Stimulated activated CD4-positive, alpha-beta T cell treated with anti-CD3 and anti-CD28 coated beads, Interleukin-4, amount 100 ng/mL, for 48 hours (primary cell): ENCODE results near the gene RIN1.
"Not testable (repeated sequence)": the region's sequence is repeated elsewhere in the genome, so short reads cannot be mapped to it uniquely, and the experiment has no call there.

Experiments
- DNase-seq, 2 donors: peaks; one replicate each; pipeline ENCODE4 v3.0.0-alpha.2; 2020; ENCODE audit warnings: low read depth in 2 of 2

RIN1 gene

GRCh38 chr11:66320289-66320688 lies 15.9 kb downstream of the RIN1 start:
- not testable (repeated sequence) for DNase-seq

DNA sequence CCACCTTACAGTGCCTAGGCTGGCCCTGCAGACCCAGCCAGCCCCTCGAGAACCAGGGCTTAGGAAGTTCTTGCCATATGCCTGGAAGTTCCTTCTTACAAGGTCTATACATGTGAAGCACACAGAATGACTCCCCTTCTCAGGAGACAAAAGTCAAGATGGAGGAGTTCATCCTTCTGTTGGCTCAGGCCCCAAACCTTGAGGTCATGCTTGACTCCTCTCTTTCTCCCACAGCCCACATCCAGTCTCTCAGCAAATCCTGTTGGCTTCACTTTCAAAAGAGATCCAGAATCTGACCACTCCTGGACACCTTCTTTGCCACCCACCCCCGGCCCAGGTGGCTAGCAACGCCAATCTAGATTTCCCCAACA lies 17.6 kb downstream of the RIN1 start:
- DNase-seq, result no peak

- no peak for DNase-seq
Measured at GRCh38 chr11:66317723-66318599, 18.3 kb downstream of the RIN1 start.

DNA sequence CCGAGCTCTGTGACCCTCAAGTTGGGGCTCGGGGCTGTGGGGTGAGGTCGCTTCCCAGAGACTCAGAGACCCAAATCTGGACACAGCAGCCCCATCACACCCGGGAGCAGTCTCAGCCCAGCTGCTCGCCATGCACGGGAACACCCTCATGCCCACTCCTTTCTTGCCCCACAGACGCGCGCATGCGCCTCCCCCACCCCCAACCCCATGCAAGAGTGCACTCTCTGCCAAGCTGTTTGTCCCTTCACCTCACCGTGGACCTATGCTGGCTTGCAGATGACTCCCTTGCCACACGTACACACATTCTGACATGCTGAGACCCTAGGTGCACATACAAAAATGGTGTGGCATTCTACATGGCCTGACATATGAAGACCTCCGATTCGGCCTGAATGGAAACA lies 18.9 kb downstream of the RIN1 start:
- no peak for DNase-seq

DNA sequence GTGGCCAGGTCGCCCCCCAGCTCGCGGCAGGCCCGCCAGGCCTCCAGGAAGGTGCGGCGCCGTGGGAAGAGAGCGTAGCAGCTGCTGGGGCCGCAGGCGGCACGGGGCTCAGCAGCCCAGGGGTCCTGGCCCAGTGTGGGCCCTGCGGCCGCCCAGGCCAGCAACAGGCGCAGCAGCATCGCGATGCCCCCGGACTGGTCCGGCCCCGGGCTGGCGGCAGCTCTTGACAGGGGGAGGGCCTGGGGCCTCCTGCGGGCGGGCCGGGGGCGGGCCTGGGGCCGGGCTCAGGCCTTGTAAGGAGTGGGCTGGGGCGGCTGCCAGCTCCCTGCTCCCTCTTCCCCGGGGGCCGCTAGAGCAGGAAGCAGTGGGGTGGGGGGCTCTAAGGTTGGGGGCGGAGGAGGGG lies 19.4 kb downstream of the RIN1 start, which contains the start of gene CD248:
CD248 (minus strand) TSS at position 196 of the 403 bp plus-strand sequence; CDS start at position 179, 17 bp downstream.
- no peak for DNase-seq

- DNase-seq, result no peak
Measured at GRCh38 chr11:66315921-66316811, 20.1 kb downstream of the RIN1 start.

- DNase-seq, result no peak
Measured at GRCh38 chr11:66315498-66315885, 20.7 kb downstream of the RIN1 start.

DNA sequence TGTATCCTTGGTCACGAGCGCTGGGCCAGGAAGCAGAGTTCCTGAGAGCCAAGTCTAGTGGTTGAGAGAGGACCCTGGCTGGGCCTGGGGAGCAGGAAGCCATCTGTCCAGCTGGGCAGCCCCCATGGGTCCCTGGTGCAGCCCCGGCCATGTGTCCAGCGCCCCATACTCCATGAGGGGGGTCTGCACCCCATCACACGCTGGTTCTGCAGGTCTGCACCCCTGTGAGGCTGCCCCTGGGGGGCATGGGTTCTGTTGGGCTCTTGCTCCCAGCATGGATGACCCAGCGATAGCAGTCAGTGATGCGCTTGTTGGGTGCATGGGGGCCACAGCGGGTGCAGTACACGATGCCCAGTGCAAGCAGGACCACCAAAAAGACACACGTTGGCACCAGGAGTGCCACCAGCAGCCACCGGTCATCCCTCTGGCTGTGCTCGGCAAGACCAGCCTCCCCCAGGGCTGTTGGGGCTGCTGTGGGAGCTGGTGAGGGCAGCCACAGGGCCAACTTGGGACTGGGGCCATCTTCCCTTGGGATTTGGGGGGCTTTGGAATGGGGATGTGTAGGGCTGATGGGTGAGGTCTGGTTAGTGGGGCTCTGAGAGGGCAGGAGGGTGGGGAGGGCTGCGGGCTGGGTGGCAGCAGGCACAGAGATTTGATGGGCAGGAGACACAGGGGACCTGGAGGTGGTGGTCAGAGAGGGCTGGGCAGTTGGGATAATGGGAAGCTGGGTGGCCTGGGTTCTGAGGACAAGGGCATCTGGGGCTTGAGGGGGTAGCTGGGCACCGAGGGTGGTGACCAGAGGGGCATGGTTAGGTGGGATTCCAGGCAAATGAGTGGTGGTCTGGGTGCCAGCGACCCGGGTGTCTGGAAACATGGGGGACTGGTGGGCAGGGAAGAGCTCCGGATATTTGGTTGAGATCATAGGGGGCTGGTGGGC lies 21.4 kb downstream of the RIN1 start:
- DNase-seq, result no peak

DNA sequence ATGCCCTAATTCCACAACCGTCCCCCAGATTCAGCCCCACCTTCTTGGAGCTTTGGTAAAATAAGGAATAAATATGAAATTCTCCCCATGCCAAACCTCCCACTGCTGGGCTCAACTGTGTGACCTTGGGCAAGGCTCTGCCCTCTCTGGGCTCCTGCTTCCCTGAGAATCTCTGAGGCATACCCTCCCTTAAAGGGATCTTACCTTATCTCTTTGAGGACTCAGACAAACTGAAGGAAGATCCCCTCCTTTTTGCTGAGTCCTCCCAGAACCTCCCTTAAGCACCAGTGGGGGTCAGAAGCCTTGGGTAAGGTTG lies 22.1 kb downstream of the RIN1 start:
- DNase-seq, result no peak

DNA sequence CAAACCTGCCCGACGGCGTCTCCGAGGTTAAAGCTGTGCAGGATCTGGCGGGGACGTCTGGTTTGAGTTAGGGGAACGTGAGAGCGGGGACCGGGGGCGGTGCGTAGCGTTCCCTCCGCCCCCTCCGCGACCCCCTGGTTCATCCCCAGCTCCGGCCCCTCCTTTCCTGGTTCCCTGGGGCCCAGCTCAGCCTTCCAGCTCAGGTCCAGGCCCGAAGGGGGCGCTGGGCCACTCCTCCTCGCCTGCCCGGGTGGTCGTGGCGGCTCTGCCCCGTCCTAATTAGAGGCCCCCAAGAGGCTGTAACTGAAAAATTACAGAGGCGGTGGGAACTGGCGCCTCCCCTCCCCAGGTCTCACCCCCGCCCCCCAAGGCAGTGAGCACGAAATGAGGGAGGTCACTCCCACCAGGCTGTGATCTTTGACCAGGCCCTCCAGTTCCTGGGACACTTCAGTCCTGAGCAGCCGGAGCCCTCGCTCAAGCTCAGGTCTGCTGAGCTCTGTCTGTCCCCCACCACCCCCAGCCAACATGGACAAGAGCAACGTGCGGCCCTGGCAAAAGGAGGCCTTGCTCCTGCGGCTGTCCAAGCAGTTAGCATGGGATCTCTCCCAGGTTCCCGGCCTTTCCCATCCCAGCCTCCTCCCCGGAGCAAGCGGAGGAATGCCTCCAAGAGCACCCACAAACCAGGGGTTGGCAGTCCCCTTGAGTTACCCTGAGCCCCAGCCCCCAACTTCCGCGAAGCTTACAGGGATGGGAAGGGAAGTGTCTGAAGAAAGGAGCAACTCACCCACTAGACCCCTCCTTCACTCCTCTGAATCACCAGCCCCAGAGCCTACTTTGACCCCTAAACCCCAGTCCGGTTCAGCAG lies 22.7 kb downstream of the RIN1 start:
- no peak for DNase-seq

GRCh38 chr11:66312549-66313320 lies 23.5 kb downstream of the RIN1 start:
- DNase-seq, result peak; percentile 90 to 99

DNA sequence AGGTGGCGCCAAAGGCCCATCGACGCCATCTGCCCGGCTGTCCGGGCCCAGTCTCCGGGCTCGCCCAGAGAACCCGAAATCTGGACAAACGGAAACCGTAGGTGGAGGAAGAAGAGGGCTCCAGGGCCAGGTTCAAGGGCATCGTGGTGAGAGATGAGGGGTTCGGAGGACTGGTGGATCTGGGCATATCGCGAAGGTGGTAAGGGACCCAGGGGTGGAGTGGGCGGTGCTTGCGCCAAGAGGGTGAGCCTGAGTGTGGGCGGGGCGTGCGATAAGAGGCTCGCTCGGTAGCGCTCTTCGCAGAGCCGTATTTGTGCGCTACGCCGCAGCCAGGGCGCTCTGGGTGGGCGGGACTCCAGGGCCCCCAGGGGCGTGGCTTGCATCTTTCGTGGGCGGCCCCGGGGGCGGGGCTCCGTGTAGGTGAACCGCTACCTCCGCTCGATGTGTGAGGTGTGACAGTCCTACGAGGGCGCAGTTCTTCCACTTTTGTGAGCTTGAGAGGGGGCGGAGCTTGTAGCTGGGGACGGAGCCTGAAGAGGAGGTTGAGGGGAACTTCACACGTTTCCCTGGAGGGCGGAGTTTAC lies 24.2 kb downstream of the RIN1 start:
- peak; percentile 85 to 95 for DNase-seq

GRCh38 chr11:66311470-66311964 lies 24.7 kb downstream of the RIN1 start:
- no peak for DNase-seq

DNA sequence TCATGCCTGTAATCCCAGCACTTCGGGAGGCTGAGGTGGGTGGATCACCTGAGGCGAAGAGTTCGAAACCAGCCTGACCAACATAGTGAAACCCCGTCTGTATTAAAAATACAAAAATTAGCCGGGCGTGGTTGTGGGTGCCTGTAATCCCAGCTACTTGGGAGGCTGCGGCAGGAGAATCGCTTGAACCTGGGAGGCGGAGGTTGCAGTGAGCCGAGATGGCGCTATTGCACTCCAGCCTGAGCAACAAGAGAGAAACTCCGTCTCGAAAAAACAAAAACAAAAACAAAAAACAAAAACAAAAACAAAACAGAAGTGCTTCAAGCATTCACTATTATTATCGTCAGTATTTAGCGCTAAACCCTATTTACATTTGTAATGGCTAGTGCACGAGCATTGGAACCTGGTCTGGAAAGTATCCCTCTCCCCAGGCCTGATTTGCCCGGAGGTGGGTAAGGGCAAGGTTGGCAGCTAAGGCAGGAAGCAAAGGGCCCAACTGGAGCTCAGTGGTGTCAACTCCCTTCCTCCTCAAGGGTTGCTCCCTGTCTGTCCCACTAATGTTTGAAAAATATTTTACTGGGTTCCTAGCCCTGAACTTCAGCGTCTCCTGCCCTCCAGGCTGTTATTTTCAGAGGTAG lies 25.3 kb downstream of the RIN1 start:
- DNase-seq, result not testable (repeated sequence)

GRCh38 chr11:66310324-66310723 lies 25.9 kb downstream of the RIN1 start:
- DNase-seq, result no peak

- no peak for DNase-seq
Measured at GRCh38 chr11:66309475-66309874, 26.8 kb downstream of the RIN1 start.

DNA sequence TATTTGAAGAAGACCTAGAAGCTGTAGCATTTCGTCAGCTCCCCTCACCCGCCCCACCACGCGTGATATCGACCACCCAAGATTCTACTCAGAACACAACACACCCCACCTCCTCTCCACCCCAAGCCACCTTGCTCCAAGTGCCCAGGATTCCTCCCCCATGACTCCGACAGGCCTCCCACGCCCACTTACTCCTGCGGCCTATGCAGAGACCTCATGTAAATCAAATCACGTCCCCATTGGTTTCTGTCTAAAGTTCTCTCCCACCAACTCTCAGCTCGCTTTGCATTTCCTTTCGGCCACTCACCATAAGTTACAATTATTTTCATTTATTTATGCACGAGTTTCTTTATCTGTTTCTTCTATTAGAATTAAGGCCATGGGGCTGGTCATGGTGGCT lies 33.6 kb downstream of the RIN1 start:
- no peak for DNase-seq

DNA sequence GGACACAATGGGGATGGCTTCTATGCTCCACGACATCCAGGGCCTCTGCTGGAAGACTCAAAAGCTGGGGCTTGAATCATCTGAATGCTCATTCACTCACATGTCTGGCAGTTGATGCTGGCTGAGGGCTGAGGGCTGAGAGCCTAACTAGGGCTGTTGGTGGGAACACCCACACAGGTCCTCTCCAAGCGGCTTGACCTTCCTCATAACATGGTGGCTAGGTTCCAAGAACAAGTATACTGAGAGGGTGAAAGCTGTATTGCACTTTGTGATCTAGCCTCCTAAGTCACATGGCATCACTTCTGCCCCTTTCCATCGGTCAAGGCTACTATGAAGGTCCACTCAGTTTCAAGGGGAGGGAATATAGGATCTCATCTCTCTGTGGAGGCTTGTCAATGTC lies 37.0 kb downstream of the RIN1 start:
- no peak for DNase-seq

DNA sequence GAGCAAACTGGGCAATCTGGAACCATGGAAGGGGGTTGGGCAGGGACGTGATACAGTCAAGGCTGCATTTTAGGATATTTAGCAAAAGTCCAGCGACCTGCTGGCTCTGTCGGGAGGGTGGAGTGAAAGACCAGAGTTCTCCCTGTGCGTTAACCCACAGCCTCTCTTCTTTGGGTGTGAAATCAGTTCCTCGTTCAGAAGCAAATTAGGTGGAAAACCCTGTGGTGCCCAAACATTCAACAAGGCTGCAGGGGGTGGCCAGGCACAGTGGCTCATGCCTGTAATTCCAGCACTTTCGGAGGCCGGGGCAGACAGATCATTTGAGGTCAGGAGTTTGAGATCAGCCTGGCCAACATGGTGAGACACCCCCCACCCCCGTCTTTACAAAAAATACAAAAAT lies 38.6 kb downstream of the RIN1 start:
- no peak for DNase-seq
